Lower leg skin (tissue), 3 donors: ENCODE measurements around the gene GTF2A2.

Source experiments
- POLR2A ChIP-seq, 2 donors: fragments of 450-650 bp; IDR thresholded peaks; one replicate each; pipeline ENCODE4 v1.6.1; 2016 to 2017; ENCODE audit warnings: antibody characterized with exemption in 2 of 2, mild to moderate bottlenecking in 1 of 2, moderate library complexity in 1 of 2
- TF ChIP-seq, protein P1 (sequence below), 3 donors: fragments of 450-650 bp; IDR thresholded peaks; one replicate each; pipeline ENCODE4 v1.5.1; 2016; ENCODE audit warnings: antibody characterized with exemption in 3 of 3, mild to moderate bottlenecking in 3 of 3, moderate library complexity in 2 of 3

DNA sequence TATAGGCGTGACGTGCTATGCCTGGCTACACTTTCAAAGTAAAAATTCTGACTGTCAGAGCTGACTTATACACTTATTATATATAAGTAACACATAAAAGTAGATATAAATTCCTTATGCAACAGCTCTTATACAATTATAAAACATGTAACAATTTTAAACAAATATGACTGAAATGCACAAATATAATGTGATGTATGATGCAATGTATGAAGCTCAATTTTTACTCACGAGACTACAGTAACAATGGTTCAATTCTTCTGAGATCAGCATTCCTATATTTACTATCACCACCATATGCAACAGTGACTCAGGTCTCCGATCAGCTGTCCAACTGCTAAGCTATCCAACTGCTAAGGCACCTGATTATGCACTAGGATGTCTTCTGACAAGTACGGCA is 23.6 kb upstream of the GTF2A2 start:
- TF ChIP-seq POLR2A (IDR thresholded peaks at IDR 0.05) = no peak
- TF ChIP-seq, protein P1, sequence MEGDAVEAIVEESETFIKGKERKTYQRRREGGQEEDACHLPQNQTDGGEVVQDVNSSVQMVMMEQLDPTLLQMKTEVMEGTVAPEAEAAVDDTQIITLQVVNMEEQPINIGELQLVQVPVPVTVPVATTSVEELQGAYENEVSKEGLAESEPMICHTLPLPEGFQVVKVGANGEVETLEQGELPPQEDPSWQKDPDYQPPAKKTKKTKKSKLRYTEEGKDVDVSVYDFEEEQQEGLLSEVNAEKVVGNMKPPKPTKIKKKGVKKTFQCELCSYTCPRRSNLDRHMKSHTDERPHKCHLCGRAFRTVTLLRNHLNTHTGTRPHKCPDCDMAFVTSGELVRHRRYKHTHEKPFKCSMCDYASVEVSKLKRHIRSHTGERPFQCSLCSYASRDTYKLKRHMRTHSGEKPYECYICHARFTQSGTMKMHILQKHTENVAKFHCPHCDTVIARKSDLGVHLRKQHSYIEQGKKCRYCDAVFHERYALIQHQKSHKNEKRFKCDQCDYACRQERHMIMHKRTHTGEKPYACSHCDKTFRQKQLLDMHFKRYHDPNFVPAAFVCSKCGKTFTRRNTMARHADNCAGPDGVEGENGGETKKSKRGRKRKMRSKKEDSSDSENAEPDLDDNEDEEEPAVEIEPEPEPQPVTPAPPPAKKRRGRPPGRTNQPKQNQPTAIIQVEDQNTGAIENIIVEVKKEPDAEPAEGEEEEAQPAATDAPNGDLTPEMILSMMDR (IDR thresholded peaks at IDR 0.05) = no peak
